GM19467 (cell line): ENCODE results near the gene AEBP1.

ENCODE experiments used
- ATAC-seq: cut with Tn5 transposase; IDR thresholded peaks from one replicate; pipeline ENCODE4 v1.9.1; 2021; ENCODE audit warnings: mild to moderate bottlenecking, moderate library complexity; ENCODE audit not compliant: unreplicated experiment

AEBP1 gene

GRCh38 chr7:44103566-44103922 is 601 bp upstream of the AEBP1 start:
- ATAC-seq: no peak

- no peak for ATAC-seq
Observed at GRCh38 chr7:44104860-44105771, 971 bp downstream of the AEBP1 start.

GRCh38 chr7:44105832-44106231 is 1.7 kb downstream of the AEBP1 start:
- no peak for ATAC-seq

GRCh38 chr7:44106311-44107065 is 2.3 kb downstream of the AEBP1 start:
- no peak for ATAC-seq

GRCh38 chr7:44107116-44107960 is 3.2 kb downstream of the AEBP1 start:
- ATAC-seq: no peak

- no peak for ATAC-seq
Observed at GRCh38 chr7:44107961-44108767, 4.0 kb downstream of the AEBP1 start.

GRCh38 chr7:44108768-44109750 is 4.9 kb downstream of the AEBP1 start:
- no peak for ATAC-seq

GRCh38 chr7:44109991-44110390 is 5.8 kb downstream of the AEBP1 start:
- no peak for ATAC-seq

- ATAC-seq: no peak
Observed at GRCh38 chr7:44110719-44111635, 6.8 kb downstream of the AEBP1 start.

- ATAC-seq: no peak
Observed at GRCh38 chr7:44111761-44112160, 7.6 kb downstream of the AEBP1 start.

GRCh38 chr7:44112231-44112996 is 8.3 kb downstream of the AEBP1 start:
- ATAC-seq: no peak

- no peak for ATAC-seq
Observed at GRCh38 chr7:44112997-44113763, 9.0 kb downstream of the AEBP1 start.

GRCh38 chr7:44113764-44114354 is 9.7 kb downstream of the AEBP1 start:
- no peak for ATAC-seq

- ATAC-seq: no peak
Observed at GRCh38 chr7:44114586-44115310, 10.6 kb downstream of the AEBP1 start.

- ATAC-seq: no peak
Observed at GRCh38 chr7:44116087-44116788, 12.1 kb downstream of the AEBP1 start.
